SK-N-SH (cell line): Measurements from ENCODE around the gene ARFGEF2. TPM values are rescaled to one million over a fixed set of nuclear protein-coding genes. Genes with fewer than 3 reads are reported as not detected.
A peak's percentile ranks its signal among the peaks of the same experiment; 100 is the strongest.

Source experiments
- CTCF ChIA-PET: fragments of 300-600, 350-600 bp; formaldehyde crosslinking; extraction: SDS; loops from one replicate; lab custom pipeline; 2021; lab: Yijun Ruan, JAX
- POLR2A ChIA-PET: fragments of 350-600 bp; sonication (Branson Sonifier 250); formaldehyde crosslinking; extraction: SDS; loops from one replicate; lab custom pipeline; 2020; ENCODE audit warnings: antibody characterized with exemption, inconsistent platforms; lab: Yijun Ruan, JAX
- DNase-seq: peaks from one replicate; pipeline ENCODE4 v3.0.0; 2012
- H2AFZ ChIP-seq: fragments of 200-600 bp; sonication (generic); 2 replicates; pipeline ENCODE4 v1.8.1; 2016; ENCODE audit warnings: antibody characterized with exemption, mild to moderate bottlenecking, low read depth
- H3F3A ChIP-seq: fragments of 200-600 bp; sonication (generic); replicated peaks from 2 replicates; pipeline ENCODE3; 2016; ENCODE audit warnings: antibody characterized with exemption, mild to moderate bottlenecking; ENCODE audit not compliant: insufficient read depth
- H3K27ac ChIP-seq, 2 experiments: fragments of 200-500 bp in 1 of 2; fragments of 200-600 bp in 1 of 2; sonication (Bioruptor generic) in 1 of 2; sonication (generic), shearing (Covaris generic) in 1 of 2; 2 replicates each; pipeline versions ENCODE4 v1.5.1 to v1.6.1; 2014 to 2016; ENCODE audit warnings: low read depth in 2 of 2, inconsistent platforms in 1 of 2, low read length in 1 of 2, mild to moderate bottlenecking in 1 of 2, mixed read lengths in 1 of 2
- H3K27me3 ChIP-seq: fragments of 200-600 bp; sonication (generic), shearing (Covaris generic); 2 replicates; pipeline ENCODE4 v1.6.1; 2016; ENCODE audit warnings: mixed run types; ENCODE audit not compliant: insufficient read depth
- H3K36me3 ChIP-seq, 2 experiments: fragments of 200-500 bp in 1 of 2; fragments of 200-600 bp in 1 of 2; sonication (Bioruptor generic) in 1 of 2; sonication (generic) in 1 of 2; replicated peaks in 1 of 2; 2 replicates each; pipeline versions ENCODE3 to v1.5.1; 2014 to 2016; ENCODE audit warnings: low read length in 1 of 2, mild to moderate bottlenecking in 1 of 2; ENCODE audit not compliant: insufficient read depth in 2 of 2, control insufficient read depth in 1 of 2
- H3K4me1 ChIP-seq, 2 experiments: fragments of 200-500 bp in 1 of 2; fragments of 200-600 bp in 1 of 2; sonication (Bioruptor generic) in 1 of 2; sonication (generic), shearing (Covaris generic) in 1 of 2; 2 replicates each; pipeline versions ENCODE4 v1.5.1 to v1.6.1; 2014 to 2016; ENCODE audit warnings: low read depth in 1 of 2, low read length in 1 of 2, mixed run types in 1 of 2; ENCODE audit not compliant: insufficient read depth in 2 of 2, control insufficient read depth in 1 of 2
- H3K4me2 ChIP-seq: fragments of 200-600 bp; sonication (generic), shearing (Covaris generic); 2 replicates; pipeline ENCODE4 v1.6.1; 2017; ENCODE audit warnings: mixed run types
- H3K4me3 ChIP-seq, 2 experiments: fragments of 200-500 bp in 1 of 2; fragments of 200-600 bp in 1 of 2; sonication (Bioruptor generic) in 1 of 2; sonication (generic), shearing (Covaris generic) in 1 of 2; 2 replicates each; pipeline versions ENCODE4 v1.5.1 to v1.8.1; 2014 to 2016; ENCODE audit warnings: low read depth in 2 of 2, inconsistent platforms in 1 of 2, low read length in 1 of 2, mild to moderate bottlenecking in 1 of 2, mixed read lengths in 1 of 2, moderate library complexity in 1 of 2
- H3K79me2 ChIP-seq: fragments of 200-600 bp; sonication (generic); 2 replicates; pipeline ENCODE4 v1.8.1; 2017; ENCODE audit warnings: mild to moderate bottlenecking; ENCODE audit not compliant: insufficient read depth
- H3K9ac ChIP-seq: fragments of 200-600 bp; sonication (generic); 2 replicates; pipeline ENCODE4 v1.6.1; 2017; ENCODE audit warnings: mixed run types
- H3K9me2 ChIP-seq: fragments of 200-600 bp; sonication (generic); 2 replicates; pipeline ENCODE4 v1.6.1; 2017; ENCODE audit warnings: mixed run types
- H3K9me3 ChIP-seq: fragments of 200-600 bp; sonication (generic); 2 replicates; pipeline ENCODE4 v1.6.1; 2017; ENCODE audit warnings: mixed run types, mild to moderate bottlenecking, moderate library complexity
- H4K20me1 ChIP-seq: fragments of 200-600 bp; sonication (generic); 2 replicates; pipeline ENCODE4 v1.6.1; 2017; ENCODE audit warnings: mild to moderate bottlenecking, mixed run types; ENCODE audit not compliant: insufficient read depth
- CHD2 ChIP-seq: fragments of 150-350 bp; IDR thresholded peaks from 2 replicates; pipeline ENCODE4 v1.6.1; 2018; ENCODE audit warnings: low read length; ENCODE audit not compliant: partially characterized antibody
- ELF1 ChIP-seq: IDR thresholded peaks from 2 replicates; pipeline ENCODE4 v1.4.0; 2012
- EP300 ChIP-seq, 2 experiments: IDR thresholded peaks; 2 replicates each; pipeline versions ENCODE4 v1.4.0 to v1.6.1; 2012; ENCODE audit warnings: borderline replicate concordance in 1 of 2, low read depth in 1 of 2, low read length in 1 of 2
- FOXM1 ChIP-seq: IDR thresholded peaks from 2 replicates; pipeline ENCODE4 v1.4.0; 2012; ENCODE audit warnings: low read depth, mild to moderate bottlenecking
- GATA2 ChIP-seq: sonication (generic); formaldehyde crosslinking; IDR thresholded peaks from 2 replicates; pipeline ENCODE4 v1.5.0; 2020; ENCODE audit warnings: mild to moderate bottlenecking, missing genetic modification reagents
- JUND ChIP-seq: IDR thresholded peaks from 2 replicates; pipeline ENCODE4 v1.4.0; 2012
- MXI1 ChIP-seq: IDR thresholded peaks from 2 replicates; pipeline ENCODE4 v1.6.1; 2012; ENCODE audit warnings: mild to moderate bottlenecking, low read depth, low read length, improper control_type of control experiment
- SMC3 ChIP-seq: IDR thresholded peaks from 2 replicates; pipeline ENCODE4 v1.6.1; 2012; ENCODE audit warnings: low read depth, low read length, improper control_type of control experiment
- TEAD4 ChIP-seq: IDR thresholded peaks from 2 replicates; pipeline ENCODE4 v1.4.0; 2012; ENCODE audit warnings: mild to moderate bottlenecking, borderline replicate concordance; ENCODE audit not compliant: insufficient read depth
- WGBS: methylation state at CpG from one replicate; pipeline ENCODE4 v1.1.6; 2017; ENCODE audit warnings: low lambda C conversion rate; 5-methylcytosine and 5-hydroxymethylcytosine counted together
- polyA plus RNA-seq, 3 experiments: library from polyadenylated mRNA; depleted of rRNA; stranded (reverse); fragments of >200 nt; gene quantifications; 2 replicates each; pipeline ENCODE4 v1.2.3, GENCODE V29; 2012
- TF ChIP-seq, protein P1 (sequence below): IDR thresholded peaks from 2 replicates; pipeline ENCODE4; 2012
- TF ChIP-seq, protein P2 (sequence below): IDR thresholded peaks from 2 replicates; pipeline ENCODE4 v1.4.0; 2012; ENCODE audit warnings: low read depth
- TF ChIP-seq, protein P3 (sequence below): fragments of 200-600 bp; sonication (generic); IDR thresholded peaks from 2 replicates; pipeline ENCODE4 v1.6.1; 2017; ENCODE audit warnings: antibody characterized with exemption, mild to moderate bottlenecking, moderate library complexity
- TF ChIP-seq, protein P4 (sequence below): IDR thresholded peaks from 2 replicates; pipeline ENCODE4 v1.4.0; 2012; ENCODE audit warnings: low read depth, borderline replicate concordance
- TF ChIP-seq, protein P5 (sequence below): IDR thresholded peaks from 2 replicates; pipeline ENCODE4 v1.4.0; 2012; ENCODE audit warnings: low read depth, borderline replicate concordance

ARFGEF2 gene
- polyA plus RNA-seq, 1 of the 3 experiments (the other 2 are of a cell fraction), result 6.1 TPM

DNA sequence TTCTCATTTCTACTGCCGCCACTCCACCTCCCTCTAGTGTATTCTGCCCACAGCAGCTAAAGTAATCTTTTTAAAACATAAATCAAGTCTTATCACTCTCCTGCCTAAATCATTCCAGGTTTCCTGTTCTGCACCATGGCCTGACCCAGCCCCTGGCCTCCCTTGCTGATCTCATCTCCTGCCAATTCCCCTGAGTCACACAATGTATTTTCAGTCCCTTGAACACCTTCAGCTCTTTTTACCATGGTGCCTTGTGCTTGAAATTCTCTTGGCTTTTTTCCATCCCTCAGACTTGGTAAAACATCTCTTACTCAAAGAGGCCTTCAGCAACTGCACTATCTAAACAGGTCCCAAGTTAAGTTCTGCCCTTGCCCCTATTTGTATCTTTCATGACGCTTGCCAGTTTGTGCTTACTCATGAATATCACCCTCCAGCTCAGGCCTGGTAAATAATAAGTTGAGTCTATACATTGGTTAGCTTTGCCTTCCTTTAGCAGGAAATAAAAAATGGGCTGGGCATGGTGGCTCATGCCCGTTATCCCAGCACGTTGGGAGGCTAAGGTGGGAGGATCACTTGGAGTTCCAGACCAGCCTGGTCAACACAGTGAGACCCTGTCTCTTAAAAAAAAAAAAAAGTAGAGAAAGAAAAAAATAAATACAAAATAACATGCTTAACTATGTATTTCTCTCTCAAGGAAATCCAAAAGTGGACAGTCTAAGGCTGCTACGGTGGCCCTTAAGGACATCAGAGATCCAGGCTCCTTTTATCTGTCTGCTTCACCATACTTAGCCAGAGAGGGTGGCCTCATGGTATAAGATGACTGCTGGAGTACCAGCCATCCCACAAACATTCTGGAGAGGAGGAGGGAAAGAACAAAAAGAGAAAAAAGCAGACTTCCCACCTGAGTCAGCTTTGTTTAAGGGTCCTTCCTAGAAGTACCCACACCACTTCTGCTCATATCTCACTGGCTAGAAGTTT is 62.2 kb downstream of the ARFGEF2 start (continued):
- TF ChIP-seq, protein P1, sequence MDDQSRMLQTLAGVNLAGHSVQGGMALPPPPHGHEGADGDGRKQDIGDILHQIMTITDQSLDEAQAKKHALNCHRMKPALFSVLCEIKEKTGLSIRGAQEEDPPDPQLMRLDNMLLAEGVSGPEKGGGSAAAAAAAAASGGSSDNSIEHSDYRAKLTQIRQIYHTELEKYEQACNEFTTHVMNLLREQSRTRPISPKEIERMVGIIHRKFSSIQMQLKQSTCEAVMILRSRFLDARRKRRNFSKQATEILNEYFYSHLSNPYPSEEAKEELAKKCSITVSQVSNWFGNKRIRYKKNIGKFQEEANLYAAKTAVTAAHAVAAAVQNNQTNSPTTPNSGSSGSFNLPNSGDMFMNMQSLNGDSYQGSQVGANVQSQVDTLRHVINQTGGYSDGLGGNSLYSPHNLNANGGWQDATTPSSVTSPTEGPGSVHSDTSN, result peak; percentile 93
- TF ChIP-seq, protein P2, sequence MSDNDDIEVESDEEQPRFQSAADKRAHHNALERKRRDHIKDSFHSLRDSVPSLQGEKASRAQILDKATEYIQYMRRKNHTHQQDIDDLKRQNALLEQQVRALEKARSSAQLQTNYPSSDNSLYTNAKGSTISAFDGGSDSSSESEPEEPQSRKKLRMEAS, result peak; percentile 20; the same call in 1 of the 2 replicates
- TF ChIP-seq CHD2, result peak; percentile 75
- TF ChIP-seq GATA2 (CRISPR knock-in tag), result peak; percentile 88
- no peak for TF ChIP-seq FOXM1
- TF ChIP-seq ELF1, result no peak
- TF ChIP-seq, protein P3, sequence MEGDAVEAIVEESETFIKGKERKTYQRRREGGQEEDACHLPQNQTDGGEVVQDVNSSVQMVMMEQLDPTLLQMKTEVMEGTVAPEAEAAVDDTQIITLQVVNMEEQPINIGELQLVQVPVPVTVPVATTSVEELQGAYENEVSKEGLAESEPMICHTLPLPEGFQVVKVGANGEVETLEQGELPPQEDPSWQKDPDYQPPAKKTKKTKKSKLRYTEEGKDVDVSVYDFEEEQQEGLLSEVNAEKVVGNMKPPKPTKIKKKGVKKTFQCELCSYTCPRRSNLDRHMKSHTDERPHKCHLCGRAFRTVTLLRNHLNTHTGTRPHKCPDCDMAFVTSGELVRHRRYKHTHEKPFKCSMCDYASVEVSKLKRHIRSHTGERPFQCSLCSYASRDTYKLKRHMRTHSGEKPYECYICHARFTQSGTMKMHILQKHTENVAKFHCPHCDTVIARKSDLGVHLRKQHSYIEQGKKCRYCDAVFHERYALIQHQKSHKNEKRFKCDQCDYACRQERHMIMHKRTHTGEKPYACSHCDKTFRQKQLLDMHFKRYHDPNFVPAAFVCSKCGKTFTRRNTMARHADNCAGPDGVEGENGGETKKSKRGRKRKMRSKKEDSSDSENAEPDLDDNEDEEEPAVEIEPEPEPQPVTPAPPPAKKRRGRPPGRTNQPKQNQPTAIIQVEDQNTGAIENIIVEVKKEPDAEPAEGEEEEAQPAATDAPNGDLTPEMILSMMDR, result no peak
- TF ChIP-seq, protein P4, sequence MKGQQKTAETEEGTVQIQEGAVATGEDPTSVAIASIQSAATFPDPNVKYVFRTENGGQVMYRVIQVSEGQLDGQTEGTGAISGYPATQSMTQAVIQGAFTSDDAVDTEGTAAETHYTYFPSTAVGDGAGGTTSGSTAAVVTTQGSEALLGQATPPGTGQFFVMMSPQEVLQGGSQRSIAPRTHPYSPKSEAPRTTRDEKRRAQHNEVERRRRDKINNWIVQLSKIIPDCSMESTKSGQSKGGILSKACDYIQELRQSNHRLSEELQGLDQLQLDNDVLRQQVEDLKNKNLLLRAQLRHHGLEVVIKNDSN, result no peak

DNA sequence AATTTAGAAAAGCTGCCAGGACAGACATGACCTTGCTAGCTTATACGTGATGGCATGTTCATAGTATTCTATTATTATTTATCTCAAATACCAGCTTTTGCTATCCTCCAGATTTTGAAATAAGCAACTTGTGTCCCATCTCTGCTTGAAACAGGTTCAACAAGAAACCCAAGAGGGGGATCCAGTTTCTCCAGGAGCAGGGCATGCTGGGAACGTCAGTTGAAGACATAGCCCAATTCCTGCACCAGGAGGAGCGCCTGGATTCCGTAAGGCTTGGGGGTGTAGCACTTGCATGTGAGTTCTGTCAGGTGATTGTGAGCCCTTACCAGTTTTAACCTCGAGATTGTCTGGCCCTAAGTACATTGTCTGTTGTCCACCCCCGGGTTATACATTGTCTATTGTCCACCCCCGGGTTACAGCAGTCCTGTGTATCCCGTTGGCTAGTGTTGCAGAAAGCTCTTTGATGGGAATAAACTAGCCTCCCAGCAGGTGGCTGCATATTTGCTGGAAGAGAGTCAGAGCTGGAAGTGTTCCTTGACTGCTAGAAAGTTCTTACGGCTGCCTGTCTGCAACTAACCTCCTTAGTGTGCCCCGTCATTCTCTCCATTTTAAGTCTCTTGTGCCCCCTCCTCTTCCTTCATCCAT is 63.2 kb downstream of the ARFGEF2 start:
- no peaks in the 10 kb centered on the region for H4K20me1 ChIP-seq
- peaks cover 11 to 12% of the 10 kb centered on the region in 2 experiments; a peak in 3 of 4 replicates for H3K4me1 ChIP-seq
- H3K4me3 ChIP-seq, result no peak overlapping the region
- H3K4me2 ChIP-seq, result no peak overlapping the region
- POLR2A ChIA-PET, result no interaction called here
- H3K9ac ChIP-seq, result no peak overlapping the region
- TF ChIP-seq EP300 (IDR thresholded peaks at IDR 0.05; ENCODE audit: borderline replicate concordance in 1 of 2, low read depth in 1 of 2, low read length in 1 of 2), result no peak
- TF ChIP-seq MXI1, result no peak
- TF ChIP-seq, protein P5, sequence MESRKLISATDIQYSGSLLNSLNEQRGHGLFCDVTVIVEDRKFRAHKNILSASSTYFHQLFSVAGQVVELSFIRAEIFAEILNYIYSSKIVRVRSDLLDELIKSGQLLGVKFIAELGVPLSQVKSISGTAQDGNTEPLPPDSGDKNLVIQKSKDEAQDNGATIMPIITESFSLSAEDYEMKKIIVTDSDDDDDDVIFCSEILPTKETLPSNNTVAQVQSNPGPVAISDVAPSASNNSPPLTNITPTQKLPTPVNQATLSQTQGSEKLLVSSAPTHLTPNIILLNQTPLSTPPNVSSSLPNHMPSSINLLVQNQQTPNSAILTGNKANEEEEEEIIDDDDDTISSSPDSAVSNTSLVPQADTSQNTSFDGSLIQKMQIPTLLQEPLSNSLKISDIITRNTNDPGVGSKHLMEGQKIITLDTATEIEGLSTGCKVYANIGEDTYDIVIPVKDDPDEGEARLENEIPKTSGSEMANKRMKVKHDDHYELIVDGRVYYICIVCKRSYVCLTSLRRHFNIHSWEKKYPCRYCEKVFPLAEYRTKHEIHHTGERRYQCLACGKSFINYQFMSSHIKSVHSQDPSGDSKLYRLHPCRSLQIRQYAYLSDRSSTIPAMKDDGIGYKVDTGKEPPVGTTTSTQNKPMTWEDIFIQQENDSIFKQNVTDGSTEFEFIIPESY, result no peak
- TF ChIP-seq JUND, result no peak
- TF ChIP-seq, protein P4, result no peak
- TF ChIP-seq SMC3, result no peak
- TF ChIP-seq TEAD4, result no peak
- TF ChIP-seq, all 33 proteins: peak for 0
- Histone ChIP-seq H3K79me2 (peaks cover 3% of the 10 kb centered on the region; the same call in 1 of the 2 replicates), H2AFZ (no peak overlapping the region), H3F3A (peaks cover 30% of the 10 kb centered on the region), H3K27ac (peak overlapping the region in 1 of 2 experiments; percentile 64; a peak in 1 of 4 replicates), H3K36me3 (peaks cover 46 to 55% of the 10 kb centered on the region in 2 experiments), H3K9me3 (no peaks in the 10 kb centered on the region), H3K27me3 (no peaks in the 10 kb centered on the region), H3K9me2 (no peaks in the 10 kb centered on the region)
- DNase-seq, result no peak
- CTCF ChIA-PET, result interaction anchor here (1.3 to 2.4 kb wide), 2 partner anchors 232 to 327 kb away, joined by 4 to 9 read pairs; no protein-coding TSS in a partner anchor
- WGBS, result 78% methylated on average over 6 of the region's 10 CpGs
